Stimulated activated effector memory CD8-positive, alpha-beta T cell treated with anti-CD3 and anti-CD28 coated beads, Interleukin-12 subunit alpha, Interleukin-12 subunit beta, amount 100 ng/mL, for 72 hours (primary cell): ENCODE measurements around the gene ZNF500.

ENCODE experiments used
- ATAC-seq: fragments of 150-1000 bp; cut with Tn5 transposase; 2 replicates; pipeline ENCODE4 v1.10.0; 2021
- DNase-seq, 2 donors: peaks; one replicate each; pipeline ENCODE4 v3.0.0; 2021 to 2022; ENCODE audit warnings: low spot score in 2 of 2
- H3K27ac Mint-ChIP-seq: one replicate; pipeline ENCODE4 v1.8.0; 2022; ENCODE audit warnings: mild to moderate bottlenecking, mixed read lengths
- H3K36me3 Mint-ChIP-seq: one replicate; pipeline ENCODE4 v1.8.0; 2022; ENCODE audit warnings: mild to moderate bottlenecking, mixed read lengths
- H3K4me1 Mint-ChIP-seq: one replicate; pipeline ENCODE4 v1.8.0; 2022; ENCODE audit warnings: mixed read lengths
- H3K4me3 Mint-ChIP-seq: one replicate; pipeline ENCODE4 v1.8.0; 2022; ENCODE audit warnings: mild to moderate bottlenecking, mixed read lengths
- H3K9me3 Mint-ChIP-seq: one replicate; pipeline ENCODE4 v1.8.0; 2022; ENCODE audit warnings: mixed read lengths

Gene ZNF500

GRCh38 chr16:4699046-4699556, 67.9 kb downstream of the ZNF500 start:
- Mint-ChIP-seq H3K4me3 (no peak overlapping the region), H3K9me3 (no peaks in the 10 kb centered on the region), H3K27ac (peak overlapping the region; percentile 34), H3K36me3 (peaks cover 51% of the 10 kb centered on the region), H3K4me1 (peaks cover 8% of the 10 kb centered on the region)
- ATAC-seq (no peak), DNase-seq (no peak)

DNA sequence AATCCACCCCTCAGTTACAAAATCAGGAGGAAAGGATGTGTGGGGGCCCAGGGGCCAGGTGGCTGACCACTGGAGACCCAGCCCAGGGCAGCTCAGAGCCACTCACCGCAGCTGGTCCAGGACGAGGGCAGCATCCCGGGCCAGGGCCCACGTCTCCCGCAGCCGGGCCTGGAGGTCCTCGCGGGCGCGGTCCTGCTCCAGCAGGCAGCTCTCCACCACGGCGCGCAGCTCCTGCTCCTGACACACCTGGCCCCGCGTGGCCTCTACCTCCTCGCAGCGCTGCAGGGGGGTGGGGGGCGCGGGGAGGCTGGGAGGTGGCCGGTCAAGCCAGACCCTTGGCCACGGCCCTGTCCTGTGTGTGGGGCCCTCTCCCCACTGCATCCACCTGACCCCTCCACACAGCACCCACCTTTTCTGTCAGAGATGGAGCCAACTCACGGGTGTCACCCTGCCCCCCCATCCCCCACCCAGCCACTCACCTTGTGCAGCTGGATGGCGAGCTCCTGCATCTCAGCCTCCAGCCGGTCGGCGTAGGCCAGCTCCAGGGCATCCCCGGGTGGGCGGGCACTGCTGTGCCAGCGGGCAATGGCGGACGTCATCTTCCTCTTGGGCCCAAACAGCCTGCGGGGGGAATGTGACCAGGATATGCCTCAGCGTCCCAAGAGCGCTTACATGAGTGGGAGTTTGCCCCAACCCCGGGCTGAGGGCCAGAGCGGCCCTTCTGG, 68.5 kb downstream of the ZNF500 start:
- Mint-ChIP-seq H3K4me3 (no peak overlapping the region), H3K36me3 (peaks cover 53% of the 10 kb centered on the region), H3K27ac (no peak overlapping the region), H3K4me1 (peaks cover 8% of the 10 kb centered on the region), H3K9me3 (no peaks in the 10 kb centered on the region)
- DNase-seq (no peak), ATAC-seq (no peak)
